HG03520 (cell line): ENCODE measurements around the gene FSCN2.

Experiments
- ATAC-seq: cut with Tn5 transposase; IDR thresholded peaks from one replicate; pipeline ENCODE4 v1.9.1; 2021; ENCODE audit warnings: mild to moderate bottlenecking, moderate library complexity; ENCODE audit not compliant: unreplicated experiment

Gene FSCN2

GRCh38 chr17:81489998-81490992, 37.9 kb upstream of the FSCN2 start:
- no peak for ATAC-seq

GRCh38 chr17:81491181-81491581, 37.0 kb upstream of the FSCN2 start:
- ATAC-seq = no peak

- ATAC-seq = no peak
These were observed 36.4 kb upstream of the FSCN2 start for GRCh38 chr17:81491761-81492160.

- no peak for ATAC-seq
These were observed 36.0 kb upstream of the FSCN2 start for GRCh38 chr17:81492202-81492601.

- ATAC-seq = no peak
These were observed 35.5 kb upstream of the FSCN2 start for GRCh38 chr17:81492706-81493105.

- ATAC-seq = no peak
These were observed 34.8 kb upstream of the FSCN2 start for GRCh38 chr17:81493198-81494038.

GRCh38 chr17:81494626-81495377, 33.4 kb upstream of the FSCN2 start:
- no peak for ATAC-seq

GRCh38 chr17:81498953-81499600, 29.1 kb upstream of the FSCN2 start:
- ATAC-seq = no peak

GRCh38 chr17:81499601-81499970, 28.6 kb upstream of the FSCN2 start:
- no peak for ATAC-seq

- ATAC-seq = no peak
These were observed 28.1 kb upstream of the FSCN2 start for GRCh38 chr17:81500047-81500446.

GRCh38 chr17:81502471-81503017, 25.6 kb upstream of the FSCN2 start:
- no peak for ATAC-seq

GRCh38 chr17:81503619-81504018, 24.6 kb upstream of the FSCN2 start:
- ATAC-seq = no peak

GRCh38 chr17:81508639-81509206, 19.5 kb upstream of the FSCN2 start:
- no peak for ATAC-seq

GRCh38 chr17:81509207-81509971, 18.8 kb upstream of the FSCN2 start:
- ATAC-seq = no peak

- ATAC-seq = no peak
These were observed 18.0 kb upstream of the FSCN2 start for GRCh38 chr17:81509972-81510784.

- no peak for ATAC-seq
These were observed 17.2 kb upstream of the FSCN2 start for GRCh38 chr17:81510785-81511553.

GRCh38 chr17:81511554-81511803, 16.7 kb upstream of the FSCN2 start:
- no peak for ATAC-seq
